IMR-90 (cell line): ENCODE data around the gene PIGM. TPM values are rescaled to one million over a fixed set of nuclear protein-coding genes. Genes with fewer than 3 reads are reported as not detected.

ENCODE experiments used
- ATAC-seq: fragments of 200-7000 bp; cut with Tn5 transposase; 2 replicates; pipeline ENCODE4 v1.9.1; 2020; ENCODE audit warnings: low read depth, mild to moderate bottlenecking, moderate library complexity
- BruUV-seq: library from RNA; stranded (reverse); fragments of 400-500 nt; replicated peaks from 2 replicates; lab custom pipeline; 2021; lab: Mats Ljungman, UMichigan
- CTCF ChIA-PET: fragments of 300-600 bp; formaldehyde crosslinking; extraction: SDS; loops from one replicate; lab custom pipeline; 2021; ENCODE audit warnings: antibody characterized with exemption; lab: Yijun Ruan, JAX
- POLR2A ChIA-PET: fragments of 300-600 bp; sonication (Branson Sonifier 250); formaldehyde crosslinking; loops from one replicate; lab custom pipeline; 2022; ENCODE audit warnings: antibody characterized with exemption; ENCODE audit not compliant: unreplicated experiment; lab: Charles Lee
- DNase-seq: peaks from one replicate; pipeline ENCODE4 v3.0.0; 2013
- H2AFZ ChIP-seq: replicated peaks from 2 replicates; pipeline ENCODE3; 2013; ENCODE audit warnings: low read length, mild to moderate bottlenecking; ENCODE audit not compliant: poor library complexity
- H2AK5ac ChIP-seq: 2 replicates; pipeline ENCODE4 v1.6.1; 2013; ENCODE audit warnings: low read depth, low read length, inconsistent platforms
- H2AK9ac ChIP-seq: replicated peaks from 2 replicates; pipeline ENCODE3; 2013; ENCODE audit warnings: mild to moderate bottlenecking, low read depth, low read length, moderate library complexity; ENCODE audit not compliant: poor library complexity
- H2BK120ac ChIP-seq: 2 replicates; pipeline ENCODE4 v1.6.1; 2013; ENCODE audit warnings: low read depth, low read length, inconsistent platforms
- H2BK15ac ChIP-seq: 3 replicates; pipeline ENCODE4 v1.6.1; 2013; ENCODE audit warnings: low read depth, low read length, inconsistent platforms
- H2BK20ac ChIP-seq: 2 replicates; pipeline ENCODE4 v1.6.1; 2013; ENCODE audit warnings: low read depth, mild to moderate bottlenecking, inconsistent platforms, low read length, moderate library complexity
- H2BK5ac ChIP-seq: 2 replicates; pipeline ENCODE4 v1.6.1; 2013; ENCODE audit warnings: mild to moderate bottlenecking, low read depth, low read length, inconsistent platforms; ENCODE audit not compliant: poor library complexity, severe bottlenecking
- H3K14ac ChIP-seq: replicated peaks from 2 replicates; pipeline ENCODE4 v1.6.1; 2013; ENCODE audit warnings: low read depth, low read length, inconsistent platforms
- H3K18ac ChIP-seq: 2 replicates; pipeline ENCODE4 v1.6.1; 2013; ENCODE audit warnings: low read depth, low read length, control low read depth
- H3K23ac ChIP-seq: 2 replicates; pipeline ENCODE4 v1.6.1; 2013; ENCODE audit warnings: low read depth, low read length, inconsistent platforms
- H3K27ac ChIP-seq: 2 replicates; pipeline ENCODE4 v1.5.1; 2013; ENCODE audit warnings: mild to moderate bottlenecking, control low read depth, low read length; ENCODE audit not compliant: insufficient read depth
- H3K27me3 ChIP-seq: 2 replicates; pipeline ENCODE4 v1.6.1; 2013; ENCODE audit warnings: low read length; ENCODE audit not compliant: control insufficient read depth, insufficient read depth
- H3K36me3 ChIP-seq: 2 replicates; pipeline ENCODE4 v1.6.1; 2013; ENCODE audit warnings: low read length, mixed read lengths; ENCODE audit not compliant: control insufficient read depth, insufficient read depth
- H3K4ac ChIP-seq: 2 replicates; pipeline ENCODE4 v1.6.1; 2013; ENCODE audit warnings: low read depth, low read length, inconsistent platforms
- H3K4me1 ChIP-seq: 2 replicates; pipeline ENCODE4 v1.6.1; 2013; ENCODE audit warnings: low read length, mixed read lengths; ENCODE audit not compliant: control insufficient read depth, insufficient read depth
- H3K4me2 ChIP-seq: 2 replicates; pipeline ENCODE4 v1.6.1; 2013; ENCODE audit warnings: low read depth, mild to moderate bottlenecking, control low read depth, low read length, moderate library complexity
- H3K4me3 ChIP-seq: 2 replicates; pipeline ENCODE4 v1.5.1; 2013; ENCODE audit warnings: low read depth, mild to moderate bottlenecking, control low read depth, low read length, moderate library complexity; ENCODE audit not compliant: insufficient read depth
- H3K56ac ChIP-seq: 2 replicates; pipeline ENCODE4 v1.6.1; 2013; ENCODE audit warnings: low read length, inconsistent platforms; ENCODE audit not compliant: insufficient read depth; ENCODE audit errors: extremely low read depth
- H3K79me1 ChIP-seq, 2 experiments: 2 replicates each; pipeline ENCODE4 v1.6.1; 2013; ENCODE audit warnings: low read length in 2 of 2, inconsistent platforms in 1 of 2, low read depth in 1 of 2
- H3K9ac ChIP-seq: 2 replicates; pipeline ENCODE4 v1.6.1; 2013; ENCODE audit warnings: low read depth, low read length, control low read depth
- H3K9me1 ChIP-seq: 2 replicates; pipeline ENCODE4 v1.6.1; 2013; ENCODE audit warnings: low read length, inconsistent platforms; ENCODE audit not compliant: insufficient read depth
- H3K9me3 ChIP-seq: 2 replicates; pipeline ENCODE4 v1.6.1; 2013; ENCODE audit warnings: low read length; ENCODE audit not compliant: control insufficient read depth, insufficient read depth
- H4K20me1 ChIP-seq: 2 replicates; pipeline ENCODE4 v1.6.1; 2013; ENCODE audit warnings: low read length, inconsistent platforms; ENCODE audit not compliant: insufficient read depth
- H4K5ac ChIP-seq: 2 replicates; pipeline ENCODE4 v1.6.1; 2013; ENCODE audit warnings: mild to moderate bottlenecking, low read depth, low read length, control low read depth
- H4K8ac ChIP-seq, 2 experiments: 2 replicates each; pipeline ENCODE4 v1.6.1; 2013; ENCODE audit warnings: low read depth in 2 of 2, low read length in 2 of 2, control low read depth in 1 of 2, inconsistent platforms in 1 of 2
- H4K91ac ChIP-seq: 2 replicates; pipeline ENCODE4 v1.6.1; 2013; ENCODE audit warnings: low read depth, low read length, inconsistent platforms; ENCODE audit not compliant: insufficient read depth
- CEBPB ChIP-seq: IDR thresholded peaks from 2 replicates; pipeline ENCODE4 v1.6.1; 2012; ENCODE audit warnings: low read depth, low read length, improper control_type of control experiment
- MAZ ChIP-seq: IDR thresholded peaks from 2 replicates; pipeline ENCODE4 v1.6.1; 2012; ENCODE audit warnings: low read depth, mild to moderate bottlenecking, low read length, improper control_type of control experiment, moderate library complexity, borderline replicate concordance
- RCOR1 ChIP-seq: IDR thresholded peaks from 2 replicates; pipeline ENCODE4 v1.6.1; 2012; ENCODE audit warnings: mild to moderate bottlenecking, low read length, improper control_type of control experiment; ENCODE audit not compliant: insufficient replicate concordance
- SMC3 ChIP-seq: fragments of 150-350 bp; IDR thresholded peaks from 2 replicates; pipeline ENCODE4 v1.6.1; 2016; ENCODE audit warnings: low read depth, mild to moderate bottlenecking, antibody characterized with exemption, low read length, moderate library complexity
- USF2 ChIP-seq: fragments of 150-350 bp; IDR thresholded peaks from 2 replicates; pipeline ENCODE4 v1.6.1; 2017; ENCODE audit warnings: mild to moderate bottlenecking, antibody characterized with exemption, low read length, low read depth
- WGBS, 2 experiments: methylation state at CpG; one replicate each; pipeline versions ENCODE4 v1.1.5 to v1.1.7; 2013; ENCODE audit warnings: missing lambda C conversion rate in 2 of 2; ENCODE audit not compliant: insufficient read length in 1 of 2; ENCODE audit errors: extremely low coverage in 2 of 2; 5-methylcytosine and 5-hydroxymethylcytosine counted together
- dilution Hi-C: fragments of 300-500 bp; cut with HindIII; formaldehyde crosslinking; loops from one replicate; pipeline ENCODE4 v1.14.3; 2018; ENCODE audit warnings: low sequenced_read_pairs; ENCODE audit not compliant: unreplicated experiment
- in situ Hi-C: fragments of 300-500 bp; cut with MboI; formaldehyde crosslinking; loops from 3 replicates; pipeline ENCODE4 v1.14.3; 2019; ENCODE audit warnings: low sequenced_read_pairs, inconsistent platforms, mixed read lengths
- intact Hi-C: fragments of 100-400 bp; cut with micrococcal nuclease; formaldehyde crosslinking; loops from 2 replicates; pipeline ENCODE4 v1.10.0; 2022
- polyA plus RNA-seq, 3 experiments: library from polyadenylated mRNA; depleted of rRNA; stranded (reverse); fragments of >200 nt; gene quantifications; 2 replicates each; pipeline ENCODE4 v1.2.3, GENCODE V29; 2012; ENCODE audit warnings: low replicate concordance in 1 of 3
- total RNA-seq: library from RNA; depleted of rRNA; stranded (reverse); fragments of >200 nt; gene quantifications from 2 replicates; pipeline ENCODE4 v1.2.3, GENCODE V29; 2012

Gene PIGM
- total and polyA plus RNA-seq, 2 of the 4 experiments (the other 2 are of a cell fraction) = 2.9 TPM

DNA sequence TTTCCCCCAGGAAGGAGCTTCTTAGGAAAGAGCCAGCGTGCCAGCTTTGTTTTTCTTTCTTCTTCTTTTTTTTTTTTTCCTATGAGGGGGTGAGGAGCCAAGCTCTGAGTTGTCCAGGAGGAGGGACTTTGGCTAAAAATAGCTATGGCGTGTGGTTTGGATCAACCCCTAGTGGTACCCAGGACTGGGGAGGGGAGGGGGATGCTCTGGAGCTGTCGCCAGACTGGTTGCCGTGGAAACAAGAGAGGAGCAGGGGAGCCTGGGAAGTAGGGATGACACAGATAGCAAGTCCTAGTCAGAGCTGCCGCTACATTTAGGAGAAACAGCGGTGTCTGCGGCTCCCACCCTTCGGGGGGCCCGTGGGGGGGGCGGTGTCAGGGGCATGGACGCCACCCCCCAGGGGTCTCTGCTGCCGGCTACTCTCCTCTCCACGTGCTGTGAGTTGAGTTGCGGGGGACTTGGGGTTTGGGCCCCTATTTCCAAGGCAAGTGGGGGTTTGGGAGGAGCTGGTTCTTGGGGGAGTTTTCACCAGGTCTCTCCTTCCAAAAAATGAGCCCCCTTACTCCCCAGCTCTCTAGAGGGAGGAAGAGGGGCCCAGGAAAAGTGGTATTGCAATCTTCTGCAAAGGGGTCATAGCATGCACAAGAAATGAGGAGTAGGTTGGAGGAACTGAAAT, 49.6 kb upstream of the PIGM start, which contains the start of gene KCNJ9:
Gene KCNJ9, plus strand, starts transcription at position 278 of the 676 bp plus-strand sequence. CDS start 2,493 bp downstream, outside the sequence.
- Histone ChIP-seq H3K36me3 (no peaks in the 10 kb centered on the region), H3K9me1 (no peaks in the 10 kb centered on the region), H3K4me3 (no peak within 1 kb of the TSS), H2BK5ac (no peak within 1 kb of the TSS), H3K18ac (no peak within 1 kb of the TSS), H3K23ac (no peak within 1 kb of the TSS), H3K4me2 (no peak within 1 kb of the TSS), H3K56ac (no peak within 1 kb of the TSS), H3K9me3 (no peaks in the 10 kb centered on the region; the same call in none of the 2 replicates), H4K8ac (no peak within 1 kb of the TSS), H2BK15ac (no peak within 1 kb of the TSS), H2BK20ac (no peak within 1 kb of the TSS), H2BK120ac (no peak within 1 kb of the TSS), H4K91ac (no peak within 1 kb of the TSS), H3K9ac (no peak within 1 kb of the TSS), H3K27me3 (peaks cover 67% of the 10 kb centered on the region), H2AFZ (no peak within 1 kb of the TSS), H3K79me1 (no peaks in the 10 kb centered on the region), H4K5ac (no peak within 1 kb of the TSS), H3K14ac (no peak within 1 kb of the TSS), H2AK5ac (no peak within 1 kb of the TSS), H2AK9ac (no peak within 1 kb of the TSS), H4K20me1 (no peaks in the 10 kb centered on the region), H3K4ac (no peak within 1 kb of the TSS), H3K4me1 (peaks cover 3% of the 10 kb centered on the region; the same call in 1 of the 2 replicates), H3K27ac (no peak within 1 kb of the TSS)
- ATAC-seq (no peak), DNase-seq (no peak)
- POLR2A ChIA-PET = interaction anchor here (0.6 kb wide), 1 partner anchor 181 kb away, joined by 3 read pairs; the partner anchor contains the start of gene DCAF8
- 0% methylated on average over 1 of the region's 14 CpGs; no CpG with 5 or more reads in 1 of the 2 experiments for WGBS, 2 experiments
- dilution Hi-C loops = no loop called here
- intact Hi-C loops = no loop called here
- CTCF ChIA-PET = no interaction called here
- in situ Hi-C loops = no loop called here
- no TSS peak for BruUV-seq
- no peak for TF ChIP-seq USF2
- TF ChIP-seq CEBPB = no peak
- no peak for TF ChIP-seq MAZ
- TF ChIP-seq SMC3 = no peak
- TF ChIP-seq RCOR1 = no peak
